Mesothelial cell of epicardium (in vitro differentiated cells): ENCODE results near the gene C22orf23. TPM values are rescaled to one million over a fixed set of nuclear protein-coding genes. Genes with fewer than 3 reads are reported as not detected.

ENCODE experiments used
- DNase-seq, 2 experiments: peaks; one replicate each; pipeline ENCODE4 v3.0.0; 2021; ENCODE audit warnings: low spot score in 2 of 2; ENCODE audit not compliant: unreplicated experiment in 2 of 2
- H3K27ac Mint-ChIP-seq: 2 replicates; pipeline ENCODE4 v1.8.0; 2021; ENCODE audit warnings: mixed read lengths
- H3K27me3 Mint-ChIP-seq: 2 replicates; pipeline ENCODE4 v1.8.0; 2021; ENCODE audit warnings: low read depth, mixed read lengths
- H3K36me3 Mint-ChIP-seq: 2 replicates; pipeline ENCODE4 v1.8.0; 2021; ENCODE audit warnings: mixed read lengths
- H3K4me1 Mint-ChIP-seq: 2 replicates; pipeline ENCODE4 v1.8.0; 2021; ENCODE audit warnings: mixed read lengths
- H3K4me3 Mint-ChIP-seq: 2 replicates; pipeline ENCODE4 v1.8.0; 2021; ENCODE audit warnings: mild to moderate bottlenecking, moderate library complexity, mixed read lengths
- H3K9me3 Mint-ChIP-seq: 2 replicates; pipeline ENCODE4 v1.8.0; 2021; ENCODE audit warnings: mixed read lengths
- CTCF ChIP-seq: fragments of 200-600 bp; sonication (generic); IDR thresholded peaks from one replicate; pipeline ENCODE4 v1.5.0; 2021; ENCODE audit warnings: antibody characterized with exemption; ENCODE audit not compliant: unreplicated experiment
- total RNA-seq: library from RNA; stranded (reverse); gene quantifications from 3 replicates; pipeline ENCODE4 v1.2.1, GENCODE V29; 2021

Gene C22orf23
- total RNA-seq, 1 donor from 2014 or later, result 0.40 TPM

GRCh38 chr22:37926771-37927636, 26.4 kb downstream of the C22orf23 start:
- peaks cover 14% of the 10 kb centered on the region for H3K36me3 Mint-ChIP-seq
- H3K9me3 Mint-ChIP-seq, result no peaks in the 10 kb centered on the region
- no peaks in the 10 kb centered on the region for H3K27me3 Mint-ChIP-seq
- no peak for TF ChIP-seq CTCF
- no peak overlapping the region for H3K27ac Mint-ChIP-seq
- H3K4me1 Mint-ChIP-seq, result no peaks in the 10 kb centered on the region
- no peak for DNase-seq
- no peak overlapping the region for H3K4me3 Mint-ChIP-seq

- H3K4me1 Mint-ChIP-seq, result no peaks in the 10 kb centered on the region
- H3K4me3 Mint-ChIP-seq, result no peak overlapping the region
- no peak for DNase-seq
- H3K9me3 Mint-ChIP-seq, result no peaks in the 10 kb centered on the region
- peaks cover 15% of the 10 kb centered on the region for H3K36me3 Mint-ChIP-seq
- H3K27ac Mint-ChIP-seq, result no peak overlapping the region
- TF ChIP-seq CTCF, result no peak
- no peaks in the 10 kb centered on the region for H3K27me3 Mint-ChIP-seq
Measured at GRCh38 chr22:37926358-37926757, 27.0 kb downstream of the C22orf23 start.

- no peak overlapping the region for H3K27ac Mint-ChIP-seq
- DNase-seq, result no peak
- no peak overlapping the region for H3K4me3 Mint-ChIP-seq
- H3K36me3 Mint-ChIP-seq, result peaks cover 14% of the 10 kb centered on the region
- H3K27me3 Mint-ChIP-seq, result no peaks in the 10 kb centered on the region
- H3K4me1 Mint-ChIP-seq, result no peaks in the 10 kb centered on the region
- no peak for TF ChIP-seq CTCF
- no peaks in the 10 kb centered on the region for H3K9me3 Mint-ChIP-seq
Measured at GRCh38 chr22:37925767-37926166, 27.6 kb downstream of the C22orf23 start.

GRCh38 chr22:37925330-37925729, 28.1 kb downstream of the C22orf23 start:
- Mint-ChIP-seq H3K9me3 (no peaks in the 10 kb centered on the region), H3K27me3 (no peaks in the 10 kb centered on the region), H3K27ac (no peak overlapping the region), H3K4me1 (no peaks in the 10 kb centered on the region), H3K36me3 (peaks cover 14% of the 10 kb centered on the region), H3K4me3 (no peak overlapping the region)
- no peak for DNase-seq
- no peak for TF ChIP-seq CTCF

- TF ChIP-seq CTCF, result no peak
- no peak overlapping the region for H3K4me3 Mint-ChIP-seq
- peaks cover 18% of the 10 kb centered on the region for H3K36me3 Mint-ChIP-seq
Measured at GRCh38 chr22:37924386-37925065, 28.9 kb downstream of the C22orf23 start.

More at GRCh38 chr22:37924386-37925065, 28.9 kb downstream of the C22orf23 start:
- Mint-ChIP-seq H3K9me3 (no peaks in the 10 kb centered on the region), H3K27me3 (no peaks in the 10 kb centered on the region), H3K4me1 (no peaks in the 10 kb centered on the region), H3K27ac (no peak overlapping the region)
- DNase-seq, result no peak
